ENCODE data around the gene SMG7.
A peak's percentile ranks its signal among the peaks of the same experiment; 100 is the strongest.

The SMG7 gene

GRCh38 chr1:183566026-183566425 is 93.7 kb downstream of the SMG7 start:
- no peak for DNase-seq

- peak; percentile 16 for DNase-seq
Observed at GRCh38 chr1:183567584-183567983, 95.3 kb downstream of the SMG7 start.

GRCh38 chr1:183568176-183569021 is 96.1 kb downstream of the SMG7 start:
- DNase-seq = peak; percentile 52

GRCh38 chr1:183569141-183569540 is 96.8 kb downstream of the SMG7 start:
- DNase-seq = peak; percentile 51

- no peak for DNase-seq
Observed at GRCh38 chr1:183569801-183570200, 97.5 kb downstream of the SMG7 start.

GRCh38 chr1:183570451-183570850 is 98.2 kb downstream of the SMG7 start:
- no peak for DNase-seq

GRCh38 chr1:183571678-183572268 is 99.5 kb downstream of the SMG7 start:
- no peak for DNase-seq

GRCh38 chr1:183572721-183573120 is 100.4 kb downstream of the SMG7 start:
- no peak for DNase-seq

GRCh38 chr1:183575606-183576005 is 103.3 kb downstream of the SMG7 start:
- DNase-seq = no peak

- DNase-seq = no peak
Observed at GRCh38 chr1:183576537-183576936, 104.2 kb downstream of the SMG7 start.

GRCh38 chr1:183577897-183578465 is 105.7 kb downstream of the SMG7 start:
- DNase-seq = no peak

- no peak for DNase-seq
Observed at GRCh38 chr1:183578856-183579255, 106.6 kb downstream of the SMG7 start.

GRCh38 chr1:183580281-183580682 is 108.0 kb downstream of the SMG7 start:
- no peak for DNase-seq

GRCh38 chr1:183582021-183582713 is 109.9 kb downstream of the SMG7 start:
- DNase-seq = no peak

GRCh38 chr1:183583466-183583865 is 111.2 kb downstream of the SMG7 start:
- no peak for DNase-seq

- no peak for DNase-seq
Observed at GRCh38 chr1:183584147-183584546, 111.8 kb downstream of the SMG7 start.

- DNase-seq = no peak
Observed at GRCh38 chr1:183585038-183585437, 112.7 kb downstream of the SMG7 start.

- no peak for DNase-seq
Observed at GRCh38 chr1:183586455-183586854, 114.2 kb downstream of the SMG7 start.

GRCh38 chr1:183586926-183587325 is 114.6 kb downstream of the SMG7 start:
- DNase-seq = no peak

- DNase-seq = no peak
Observed at GRCh38 chr1:183588827-183589226, 116.5 kb downstream of the SMG7 start.

GRCh38 chr1:183589384-183589783 is 117.1 kb downstream of the SMG7 start:
- no peak for DNase-seq

GRCh38 chr1:183589874-183590243 is 117.6 kb downstream of the SMG7 start:
- DNase-seq = no peak

All from fibroblast of skin of abdomen (primary cell).